ENCODE data around the gene USP54.
"Not testable (repeated sequence)": the region's sequence is repeated elsewhere in the genome, so short reads cannot be mapped to it uniquely, and the experiment has no call there.

The USP54 gene

GRCh38 chr10:73627300-73627699 is 36.2 kb upstream of the USP54 start:
- H3K27ac ChIP-seq = no peak overlapping the region
- no peak for DNase-seq (ENCODE audit: low spot score)
- TF ChIP-seq, protein P1, sequence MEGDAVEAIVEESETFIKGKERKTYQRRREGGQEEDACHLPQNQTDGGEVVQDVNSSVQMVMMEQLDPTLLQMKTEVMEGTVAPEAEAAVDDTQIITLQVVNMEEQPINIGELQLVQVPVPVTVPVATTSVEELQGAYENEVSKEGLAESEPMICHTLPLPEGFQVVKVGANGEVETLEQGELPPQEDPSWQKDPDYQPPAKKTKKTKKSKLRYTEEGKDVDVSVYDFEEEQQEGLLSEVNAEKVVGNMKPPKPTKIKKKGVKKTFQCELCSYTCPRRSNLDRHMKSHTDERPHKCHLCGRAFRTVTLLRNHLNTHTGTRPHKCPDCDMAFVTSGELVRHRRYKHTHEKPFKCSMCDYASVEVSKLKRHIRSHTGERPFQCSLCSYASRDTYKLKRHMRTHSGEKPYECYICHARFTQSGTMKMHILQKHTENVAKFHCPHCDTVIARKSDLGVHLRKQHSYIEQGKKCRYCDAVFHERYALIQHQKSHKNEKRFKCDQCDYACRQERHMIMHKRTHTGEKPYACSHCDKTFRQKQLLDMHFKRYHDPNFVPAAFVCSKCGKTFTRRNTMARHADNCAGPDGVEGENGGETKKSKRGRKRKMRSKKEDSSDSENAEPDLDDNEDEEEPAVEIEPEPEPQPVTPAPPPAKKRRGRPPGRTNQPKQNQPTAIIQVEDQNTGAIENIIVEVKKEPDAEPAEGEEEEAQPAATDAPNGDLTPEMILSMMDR (IDR thresholded peaks at IDR 0.05) = no peak
- H3K4me3 ChIP-seq = no peak overlapping the region

- H3K4me3 ChIP-seq = peak overlapping the region; percentile 86
- DNase-seq (ENCODE audit: low spot score) = peak; percentile 96
- TF ChIP-seq, protein P1 (IDR thresholded peaks at IDR 0.05) = no peak
- H3K27ac ChIP-seq = peak overlapping the region; percentile 79 to 85
Measured at GRCh38 chr10:73625884-73626752, 35.0 kb upstream of the USP54 start.

GRCh38 chr10:73625004-73625883 is 34.1 kb upstream of the USP54 start:
- DNase-seq (ENCODE audit: low spot score) = no peak
- H3K27ac ChIP-seq = peak overlapping the region; percentile 58 to 85
- peak overlapping the region; percentile 86 for H3K4me3 ChIP-seq
- TF ChIP-seq, protein P1 (IDR thresholded peaks at IDR 0.05) = no peak

- Histone ChIP-seq H3K4me3 (no peak overlapping the region), H3K27ac (no peak overlapping the region)
- TF ChIP-seq, protein P1 (IDR thresholded peaks at IDR 0.05) = no peak
- no peak for DNase-seq (ENCODE audit: low spot score)
Measured at GRCh38 chr10:73623056-73623455, 31.9 kb upstream of the USP54 start.

DNA sequence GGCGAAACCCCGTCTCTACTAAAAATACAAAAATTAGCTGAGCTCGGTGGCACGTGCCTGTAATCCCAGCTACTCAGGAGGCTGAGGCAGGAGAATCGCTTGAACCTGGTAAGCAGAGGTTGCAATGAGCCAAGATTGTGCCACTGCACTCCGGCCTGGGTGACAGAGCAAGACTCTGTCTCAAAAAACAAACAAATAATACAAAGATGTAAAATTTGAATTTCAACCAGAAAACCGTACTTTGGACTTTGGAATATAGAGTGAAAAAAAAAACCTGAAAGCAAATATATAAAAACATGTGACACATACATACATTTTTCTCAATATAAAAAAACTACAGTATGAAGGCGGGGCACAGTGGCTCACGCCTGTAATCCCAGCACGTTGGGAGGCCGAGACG is 29.8 kb upstream of the USP54 start:
- DNase-seq (ENCODE audit: low spot score); H3K4me3 ChIP-seq; H3K27ac ChIP-seq: not testable (repeated sequence)

GRCh38 chr10:73617143-73617542 is 26.0 kb upstream of the USP54 start:
- not testable (repeated sequence) for H3K4me3 ChIP-seq; DNase-seq (ENCODE audit: low spot score); H3K27ac ChIP-seq

- H3K27ac ChIP-seq = no peak overlapping the region
- DNase-seq (ENCODE audit: low spot score) = no peak
- TF ChIP-seq, protein P1 (IDR thresholded peaks at IDR 0.05) = no peak
Measured at GRCh38 chr10:73614720-73615119, 23.6 kb upstream of the USP54 start.

More at GRCh38 chr10:73614720-73615119, 23.6 kb upstream of the USP54 start:
- H3K4me3 ChIP-seq = no peak overlapping the region
